ENCODE measurements around the gene SETD4. TPM values are rescaled to one million over a fixed set of nuclear protein-coding genes. Genes with fewer than 3 reads are reported as not detected.

The SETD4 gene
- total and polyA plus RNA-seq, 2 of the 4 experiments (the other 2 are of a cell fraction), result 9.5 to 11.4 TPM

- Histone ChIP-seq H2BK15ac (ENCODE audit: low read depth, low read length) (no peak overlapping the region), H3K4me1 (ENCODE audit: control insufficient read depth, insufficient read depth, low read length) (peaks cover 2% of the 10 kb centered on the region; the same call in 1 of the 2 replicates), H4K91ac (ENCODE audit: insufficient read depth, low read depth, low read length) (no peak overlapping the region), H2AK9ac (replicated peaks; ENCODE audit: low read depth, low read length, poor library complexity) (no peak overlapping the region), H4K5ac (ENCODE audit: low read depth, low read length) (no peak overlapping the region), H2AK5ac (ENCODE audit: low read depth, low read length) (no peak overlapping the region), H3K4me3 (ENCODE audit: insufficient read depth, low read depth, low read length) (no peak overlapping the region), H3K27ac (ENCODE audit: insufficient read depth, low read length) (no peak overlapping the region), H3K23ac (ENCODE audit: low read depth, low read length) (no peak overlapping the region), H3K9me1 (ENCODE audit: insufficient read depth, low read length) (no peaks in the 10 kb centered on the region; the same call in 1 of the 2 replicates), H3K56ac (ENCODE audit: extremely low read depth, insufficient read depth, low read length) (no peak overlapping the region), H3K18ac (ENCODE audit: low read depth, low read length) (no peak overlapping the region), H3K4ac (ENCODE audit: low read depth, low read length) (no peak overlapping the region), H3K4me2 (ENCODE audit: low read depth, low read length) (peak overlapping the region; percentile 20; the same call in 1 of the 2 replicates), H4K20me1 (ENCODE audit: insufficient read depth, low read length) (no peaks in the 10 kb centered on the region), H3K36me3 (ENCODE audit: control insufficient read depth, insufficient read depth, low read length) (no peaks in the 10 kb centered on the region), H3K27me3 (ENCODE audit: control insufficient read depth, insufficient read depth, low read length) (peaks cover 27% of the 10 kb centered on the region), H2BK120ac (ENCODE audit: low read depth, low read length) (no peak overlapping the region), H3K9ac (ENCODE audit: low read depth, low read length) (no peak overlapping the region), H2BK20ac (ENCODE audit: low read depth, low read length) (no peak overlapping the region), H4K8ac (ENCODE audit: low read depth in 2 of 2, low read length in 2 of 2) (no peak overlapping the region), H3K79me1 (ENCODE audit: low read depth in 1 of 2, low read length in 2 of 2) (no peaks in the 10 kb centered on the region), H2BK5ac (ENCODE audit: low read depth, low read length, poor library complexity, severe bottlenecking) (no peak overlapping the region), H3K14ac (replicated peaks; ENCODE audit: low read depth, low read length) (no peak overlapping the region), H3K9me3 (ENCODE audit: control insufficient read depth, insufficient read depth, low read length) (no peaks in the 10 kb centered on the region), H2AFZ (replicated peaks; ENCODE audit: low read length, poor library complexity) (no peak overlapping the region)
- BruUV-seq (replicated peaks), result no TSS peak
- in situ Hi-C loops (cut with MboI; ENCODE audit: low sequenced_read_pairs), result no loop called here
- ChIA-PET POLR2A (ENCODE audit: unreplicated experiment) (no interaction called here), CTCF (interaction anchor here (0.8 to 1.7 kb wide), 3 partner anchors 10 to 16 kb away, joined by 3 to 8 read pairs (median 3); no protein-coding TSS in a partner anchor)
- 7% methylated on average over 2 of the region's 10 CpGs; no CpG with 5 or more reads in 1 of the 2 experiments for WGBS, 2 experiments (ENCODE audit: extremely low coverage in 2 of 2, insufficient read length in 1 of 2)
- ATAC-seq (ENCODE audit: low read depth) (peak; percentile 32), DNase-seq (no peak)
- intact Hi-C loops (cut with micrococcal nuclease), result no loop called here
- no peak for TF ChIP-seq RFX5 (IDR thresholded peaks at IDR 0.05; ENCODE audit: low read depth, low read length)
- TF ChIP-seq, protein P1, sequence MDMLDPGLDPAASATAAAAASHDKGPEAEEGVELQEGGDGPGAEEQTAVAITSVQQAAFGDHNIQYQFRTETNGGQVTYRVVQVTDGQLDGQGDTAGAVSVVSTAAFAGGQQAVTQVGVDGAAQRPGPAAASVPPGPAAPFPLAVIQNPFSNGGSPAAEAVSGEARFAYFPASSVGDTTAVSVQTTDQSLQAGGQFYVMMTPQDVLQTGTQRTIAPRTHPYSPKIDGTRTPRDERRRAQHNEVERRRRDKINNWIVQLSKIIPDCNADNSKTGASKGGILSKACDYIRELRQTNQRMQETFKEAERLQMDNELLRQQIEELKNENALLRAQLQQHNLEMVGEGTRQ (IDR thresholded peaks at IDR 0.05; ENCODE audit: low read depth, low read length), result no peak
- dilution Hi-C loops (cut with HindIII; ENCODE audit: low sequenced_read_pairs, unreplicated experiment), result no loop called here
These were observed 71.1 kb downstream of the SETD4 start for GRCh38 chr21:35989138-35989735.

Measured in IMR-90 (cell line).